Epithelial cell of prostate (primary cell): ENCODE results near the gene MTA1.

Experiments
- DNase-seq: peaks from one replicate; pipeline ENCODE4 v3.0.0-alpha.2; 2011; ENCODE audit warnings: low read depth, low spot score
- H3K27ac ChIP-seq: fragments of 450-650 bp; 2 replicates; pipeline ENCODE4 v1.5.1; 2017; ENCODE audit warnings: mild to moderate bottlenecking

Gene MTA1

GRCh38 chr14:105419195-105420091 lies at the start of gene MTA1:
MTA1 (plus strand) TSS chr14:105419827; CDS start chr14:105420036, 209 bp downstream.
- no peak for DNase-seq
- H3K27ac ChIP-seq, result no peak within 1 kb of the TSS

GRCh38 chr14:105374389-105374788 lies 45.2 kb upstream of the MTA1 start:
- no peak overlapping the region for H3K27ac ChIP-seq

GRCh38 chr14:105375635-105376057 lies 44.0 kb upstream of the MTA1 start:
- no peak for DNase-seq
- H3K27ac ChIP-seq, result no peak overlapping the region

More at GRCh38 chr14:105374389-105374788, 45.2 kb upstream of the MTA1 start:
- DNase-seq, result no peak

- no peak overlapping the region for H3K27ac ChIP-seq
- DNase-seq, result no peak
Observed at GRCh38 chr14:105376521-105377440, 42.8 kb upstream of the MTA1 start.

DNA sequence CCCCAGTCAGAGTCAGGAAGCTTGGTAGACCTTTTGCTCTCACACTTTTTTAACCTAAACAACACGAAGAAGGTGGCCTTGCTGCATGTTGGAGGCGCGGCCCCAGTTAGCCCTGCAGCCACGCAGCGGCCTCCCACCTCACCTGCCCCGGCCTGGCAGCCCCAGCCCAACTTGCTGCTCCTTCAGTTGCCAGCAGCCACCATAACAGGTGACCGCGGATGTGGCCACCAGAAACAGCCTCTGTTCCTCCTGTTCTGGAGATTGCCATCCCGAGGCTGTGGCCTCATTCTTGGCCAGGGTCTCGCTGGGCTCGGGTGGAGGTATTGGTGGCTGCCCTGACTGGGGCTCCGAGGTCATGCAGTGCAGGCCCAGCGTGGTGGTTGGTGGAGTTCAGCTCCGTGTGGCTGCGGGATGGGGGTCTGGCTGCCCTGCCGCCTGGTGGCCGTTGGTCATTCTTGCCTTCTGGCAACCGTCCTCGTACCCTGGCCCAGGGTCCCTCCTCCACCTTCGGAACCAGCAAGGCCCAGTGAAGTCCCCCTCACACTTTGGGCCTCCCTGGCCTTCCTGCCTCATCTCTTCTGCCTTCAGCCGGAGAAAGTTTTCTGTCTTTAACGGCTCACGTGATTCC lies 42.0 kb upstream of the MTA1 start:
- DNase-seq, result no peak
- H3K27ac ChIP-seq, result no peak overlapping the region

GRCh38 chr14:105378199-105378598 lies 41.4 kb upstream of the MTA1 start:
- H3K27ac ChIP-seq, result no peak overlapping the region
- no peak for DNase-seq

- DNase-seq, result no peak
- H3K27ac ChIP-seq, result no peak overlapping the region
Observed at GRCh38 chr14:105378873-105379685, 40.5 kb upstream of the MTA1 start.

DNA sequence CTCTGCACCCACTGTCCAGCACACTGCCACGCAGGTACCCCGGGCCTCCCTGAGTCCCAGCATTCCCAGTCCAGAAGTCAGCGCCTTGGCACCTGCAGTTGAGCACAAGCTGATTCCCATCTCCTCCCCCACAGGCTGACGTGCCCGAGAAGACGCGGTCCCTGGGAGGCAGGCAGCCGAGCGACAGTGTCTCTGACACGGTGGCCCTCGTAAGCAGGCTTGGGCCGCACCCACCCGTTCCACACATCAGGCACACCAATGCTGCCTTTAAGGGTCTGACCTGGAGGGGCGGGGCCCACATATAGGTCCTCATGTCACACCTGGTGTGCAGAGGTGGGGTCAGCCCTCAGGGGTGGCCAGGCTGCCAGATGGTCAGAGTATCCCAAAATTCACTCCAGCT lies 39.7 kb upstream of the MTA1 start:
- DNase-seq, result no peak
- H3K27ac ChIP-seq, result no peak overlapping the region

DNA sequence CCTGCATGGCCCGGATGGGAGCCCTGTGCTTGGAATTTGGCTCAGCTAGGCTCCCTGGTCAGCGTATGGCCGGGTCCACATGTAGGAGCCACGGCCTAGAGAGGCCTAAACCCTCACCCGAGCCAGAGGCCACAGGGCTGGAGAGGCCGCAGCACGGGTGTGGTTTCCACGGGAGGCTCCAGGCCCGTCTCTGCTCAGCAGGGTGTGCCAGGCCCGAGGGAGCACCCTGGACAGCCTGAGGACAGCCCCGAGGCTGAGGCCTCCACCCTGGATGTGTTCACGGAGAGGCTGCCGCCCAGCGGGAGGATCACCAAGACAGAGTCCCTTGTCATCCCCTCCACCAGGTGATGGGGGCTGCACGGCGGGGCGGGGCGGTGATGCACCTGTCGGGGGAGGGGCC lies 38.9 kb upstream of the MTA1 start:
- DNase-seq, result no peak
- no peak overlapping the region for H3K27ac ChIP-seq

GRCh38 chr14:105381446-105382342 lies 37.9 kb upstream of the MTA1 start:
- H3K27ac ChIP-seq, result no peak overlapping the region
- no peak for DNase-seq

DNA sequence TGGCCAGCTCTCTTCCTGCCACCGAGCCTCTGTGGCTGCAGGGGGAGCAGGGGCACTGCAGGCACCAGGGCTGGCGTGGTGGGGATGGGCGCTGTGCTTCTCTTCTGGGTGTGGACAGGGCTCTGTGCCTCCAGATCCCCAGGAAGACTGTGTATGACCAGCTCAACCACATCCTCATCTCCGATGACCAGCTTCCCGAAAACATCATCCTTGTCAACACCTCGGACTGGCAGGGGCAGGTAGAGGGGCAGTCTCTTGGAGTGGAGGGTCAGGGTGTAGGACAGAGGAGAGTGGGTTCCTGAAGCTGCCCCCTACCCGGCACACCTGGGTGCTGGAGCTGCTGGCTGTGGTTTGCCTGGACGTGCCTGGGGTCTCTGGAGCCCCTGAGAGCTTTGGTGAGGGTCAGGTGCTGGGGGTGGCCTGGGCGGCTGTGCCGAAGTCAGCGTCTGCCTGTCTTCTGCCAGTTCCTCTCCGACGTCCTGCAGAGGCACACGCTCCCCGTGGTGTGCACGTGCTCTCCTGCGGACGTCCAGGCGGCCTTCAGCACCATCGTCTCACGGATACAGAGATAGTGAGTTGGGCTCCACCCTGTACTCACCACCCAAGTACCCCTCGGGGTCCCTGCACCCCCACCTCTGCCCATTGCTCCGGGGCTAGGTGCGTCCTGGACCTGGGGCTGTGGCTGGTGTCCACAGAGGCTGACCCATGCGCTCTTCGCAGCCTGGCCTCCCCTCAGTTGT lies 37.1 kb upstream of the MTA1 start:
- H3K27ac ChIP-seq, result no peak overlapping the region
- no peak for DNase-seq

DNA sequence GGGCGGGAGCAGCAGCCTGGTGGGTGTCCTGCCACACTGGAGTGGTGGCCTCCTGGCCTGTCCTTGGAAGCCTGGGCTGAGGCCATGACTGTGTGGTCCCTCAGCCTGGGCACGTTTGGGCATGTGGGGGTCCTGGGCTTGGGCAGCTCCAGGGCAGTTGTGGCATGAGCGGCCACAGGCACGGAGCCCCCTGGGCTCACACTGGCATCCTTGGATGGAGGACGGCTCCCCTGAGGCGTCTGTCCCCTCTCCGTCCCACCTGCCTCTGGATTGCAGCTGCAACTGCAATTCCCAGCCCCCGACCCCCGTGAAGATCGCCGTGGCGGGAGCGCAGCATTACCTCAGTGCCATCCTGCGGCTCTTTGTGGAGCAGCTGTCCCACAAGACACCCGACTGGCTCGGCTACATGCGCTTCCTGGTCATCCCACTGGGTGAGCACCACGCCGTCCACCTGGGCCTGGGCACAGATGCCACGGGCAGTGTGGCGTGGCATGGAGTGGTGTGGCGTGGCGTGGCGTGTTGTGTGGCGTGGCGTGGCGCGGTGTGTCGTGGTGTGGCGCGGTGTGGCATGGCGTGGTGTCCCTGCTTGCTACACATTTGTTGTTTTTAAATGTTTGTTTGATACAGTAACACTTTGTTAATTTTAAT lies 36.4 kb upstream of the MTA1 start:
- no peak overlapping the region for H3K27ac ChIP-seq
- DNase-seq, result no peak

DNA sequence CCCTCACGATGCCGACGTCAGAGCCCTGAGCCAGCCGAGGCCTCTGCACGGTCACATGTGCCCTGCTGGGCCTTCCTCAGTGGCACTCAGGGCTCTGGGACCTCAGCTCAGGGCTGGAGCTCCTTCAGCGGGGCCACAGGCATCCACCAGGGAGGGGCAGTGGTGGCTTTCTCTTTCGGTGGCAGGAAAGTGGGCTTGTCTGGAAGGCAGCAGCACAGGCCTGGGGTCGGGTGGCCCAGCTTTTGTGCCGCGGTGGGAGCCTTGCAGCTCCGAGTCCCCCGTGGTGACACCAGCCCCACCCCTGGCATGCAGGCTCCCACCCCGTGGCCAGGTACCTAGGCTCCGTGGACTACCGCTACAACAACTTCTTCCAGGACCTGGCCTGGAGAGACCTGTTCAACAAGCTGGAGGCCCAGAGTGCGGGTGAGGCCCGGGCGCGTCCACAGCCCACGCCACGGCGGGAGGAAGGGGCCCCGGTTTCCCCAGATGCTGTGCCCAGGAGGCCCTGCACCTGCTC lies 35.5 kb upstream of the MTA1 start:
- no peak for DNase-seq
- no peak overlapping the region for H3K27ac ChIP-seq

DNA sequence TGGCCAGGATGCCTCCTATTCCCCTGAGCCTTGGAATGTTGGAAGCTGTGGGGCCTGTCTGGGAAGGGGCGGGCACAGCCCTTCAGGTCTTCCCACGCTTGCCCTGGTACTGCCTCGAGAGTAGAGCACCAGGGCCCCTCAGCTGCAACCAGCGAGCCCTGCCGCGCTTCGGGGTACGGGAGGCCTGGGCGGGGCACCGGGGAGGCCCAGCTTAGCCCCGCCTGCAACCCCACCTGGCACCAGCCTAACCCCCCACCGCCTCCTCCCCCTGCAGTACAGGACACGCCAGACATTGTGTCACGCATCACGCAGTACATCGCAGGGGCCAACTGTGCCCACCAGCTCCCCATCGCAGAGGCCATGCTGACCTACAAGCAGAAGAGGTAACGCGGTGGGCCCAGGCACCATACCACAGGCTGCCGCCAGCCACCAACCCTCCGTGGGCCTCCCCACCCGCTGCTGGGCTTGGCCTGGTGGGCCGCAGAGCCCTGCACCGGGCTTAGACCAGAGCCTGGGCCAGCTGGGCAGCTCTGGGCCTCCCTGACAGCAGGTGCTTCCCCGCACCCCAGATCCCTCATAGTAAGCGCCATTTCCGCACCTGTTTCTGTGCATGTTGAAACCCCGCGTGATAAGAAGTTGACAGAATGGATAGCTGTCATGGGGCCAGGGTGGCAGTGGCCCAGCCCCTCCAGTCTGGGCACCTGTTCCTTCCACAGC lies 34.9 kb upstream of the MTA1 start:
- no peak overlapping the region for H3K27ac ChIP-seq
- no peak for DNase-seq

GRCh38 chr14:105385322-105385637 lies 34.3 kb upstream of the MTA1 start:
- H3K27ac ChIP-seq, result no peak overlapping the region
- DNase-seq, result no peak

DNA sequence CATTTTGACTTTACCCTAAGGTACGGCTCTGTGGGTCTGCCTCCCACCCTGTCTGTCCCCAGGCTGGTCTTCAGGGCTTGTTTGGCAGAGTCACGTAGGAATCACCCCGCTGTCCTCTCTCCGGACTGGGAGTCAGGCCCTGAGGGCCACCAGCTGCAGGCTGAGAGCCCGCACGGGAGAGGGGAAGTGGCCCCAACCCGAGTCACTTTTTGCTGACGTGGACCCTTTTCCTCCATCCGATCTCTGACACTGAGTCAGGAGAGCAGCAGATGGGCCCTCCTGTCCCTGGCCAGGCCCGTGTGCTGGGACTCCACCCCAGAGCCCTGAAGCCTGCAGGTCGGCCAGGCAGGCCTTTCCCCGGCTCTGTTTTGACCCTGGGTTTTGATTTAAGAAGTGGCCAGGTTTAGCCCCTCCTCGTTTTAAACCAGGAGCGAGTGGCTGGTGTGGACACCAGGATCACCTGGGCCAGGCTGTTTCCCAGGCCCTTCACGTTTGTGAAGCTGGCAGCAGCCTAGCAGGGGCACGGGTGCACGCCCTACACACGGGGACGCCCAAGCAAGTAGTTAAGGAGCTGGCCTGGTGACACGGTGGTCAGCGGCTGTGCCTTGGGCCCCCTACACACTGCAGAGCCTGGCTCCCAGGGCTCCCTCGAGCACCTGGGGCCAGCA lies 33.8 kb upstream of the MTA1 start:
- no peak for DNase-seq
- no peak overlapping the region for H3K27ac ChIP-seq
